ENCODE measurements around the gene ADGRG1.

DNA sequence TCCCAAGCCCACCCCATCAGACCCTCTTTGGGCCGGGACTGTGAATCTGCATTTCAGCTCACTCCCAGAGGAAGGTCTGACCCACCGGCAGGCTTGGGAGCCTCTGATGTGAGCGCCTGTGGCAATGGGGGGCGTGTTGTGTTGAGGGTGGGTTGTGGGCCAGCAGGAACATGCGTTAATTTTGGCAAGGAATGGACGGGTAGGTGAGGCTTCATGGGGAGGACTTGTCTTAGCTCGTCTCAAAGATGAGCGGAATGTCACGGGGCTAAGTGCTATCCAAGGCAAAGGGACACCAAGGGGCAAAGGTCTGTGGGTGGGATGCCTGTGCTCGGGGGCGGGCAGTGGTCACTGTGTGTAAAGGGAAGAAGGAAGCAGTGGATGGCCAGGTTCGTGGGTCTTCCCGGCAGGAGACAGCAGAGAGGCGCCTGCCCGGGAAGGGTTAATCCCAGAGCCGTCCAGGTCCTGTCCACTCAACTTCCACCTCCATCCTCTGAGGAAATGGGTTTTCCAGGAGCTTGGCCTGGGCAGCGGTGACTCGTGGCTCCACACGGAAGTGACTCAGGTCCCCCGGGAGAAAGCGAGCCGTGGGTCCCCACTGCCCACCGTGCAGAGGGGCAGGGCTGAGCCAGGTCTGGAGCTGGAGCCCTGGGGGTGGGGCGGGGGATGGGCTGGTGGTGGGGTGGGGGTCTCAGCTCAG, 17.4 kb downstream of the ADGRG1 start:
- TF ChIP-seq, protein P1, sequence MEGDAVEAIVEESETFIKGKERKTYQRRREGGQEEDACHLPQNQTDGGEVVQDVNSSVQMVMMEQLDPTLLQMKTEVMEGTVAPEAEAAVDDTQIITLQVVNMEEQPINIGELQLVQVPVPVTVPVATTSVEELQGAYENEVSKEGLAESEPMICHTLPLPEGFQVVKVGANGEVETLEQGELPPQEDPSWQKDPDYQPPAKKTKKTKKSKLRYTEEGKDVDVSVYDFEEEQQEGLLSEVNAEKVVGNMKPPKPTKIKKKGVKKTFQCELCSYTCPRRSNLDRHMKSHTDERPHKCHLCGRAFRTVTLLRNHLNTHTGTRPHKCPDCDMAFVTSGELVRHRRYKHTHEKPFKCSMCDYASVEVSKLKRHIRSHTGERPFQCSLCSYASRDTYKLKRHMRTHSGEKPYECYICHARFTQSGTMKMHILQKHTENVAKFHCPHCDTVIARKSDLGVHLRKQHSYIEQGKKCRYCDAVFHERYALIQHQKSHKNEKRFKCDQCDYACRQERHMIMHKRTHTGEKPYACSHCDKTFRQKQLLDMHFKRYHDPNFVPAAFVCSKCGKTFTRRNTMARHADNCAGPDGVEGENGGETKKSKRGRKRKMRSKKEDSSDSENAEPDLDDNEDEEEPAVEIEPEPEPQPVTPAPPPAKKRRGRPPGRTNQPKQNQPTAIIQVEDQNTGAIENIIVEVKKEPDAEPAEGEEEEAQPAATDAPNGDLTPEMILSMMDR (IDR thresholded peaks at IDR 0.05) = no peak
- no peak for TF ChIP-seq POLR2A (IDR thresholded peaks at IDR 0.05)
